Progenitor cell of endocrine pancreas (in vitro differentiated cells): ENCODE measurements around the gene EMILIN3. TPM values are rescaled to one million over a fixed set of nuclear protein-coding genes. Genes with fewer than 3 reads are reported as not detected.

Experiments
- DNase-seq: peaks from one replicate; pipeline ENCODE4 v3.0.0; 2021; ENCODE audit warnings: low spot score; ENCODE audit not compliant: unreplicated experiment
- H3K27ac Mint-ChIP-seq: 2 replicates; pipeline ENCODE4 v1.8.0; 2021; ENCODE audit warnings: mild to moderate bottlenecking, moderate library complexity, mixed read lengths
- H3K27me3 Mint-ChIP-seq: 2 replicates; pipeline ENCODE4 v1.8.0; 2021; ENCODE audit warnings: mixed read lengths
- H3K36me3 Mint-ChIP-seq: 2 replicates; pipeline ENCODE4 v1.8.0; 2022; ENCODE audit warnings: mixed read lengths; ENCODE audit not compliant: insufficient read depth
- H3K4me1 Mint-ChIP-seq: 2 replicates; pipeline ENCODE4 v1.8.0; 2021; ENCODE audit warnings: low read depth, mixed read lengths
- H3K4me3 Mint-ChIP-seq: 2 replicates; pipeline ENCODE4 v1.8.0; 2021; ENCODE audit warnings: low read depth, mild to moderate bottlenecking, moderate library complexity, mixed read lengths
- H3K9me3 Mint-ChIP-seq: 2 replicates; pipeline ENCODE4 v1.8.0; 2021; ENCODE audit warnings: low read depth, mixed read lengths
- total RNA-seq: library from RNA; stranded (reverse); gene quantifications from 2 replicates; pipeline ENCODE4 v1.2.1, GENCODE V29; 2021
- TF ChIP-seq, protein P1 (sequence below): fragments of 200-600 bp; sonication (generic); IDR thresholded peaks from one replicate; pipeline ENCODE4 v1.5.0; 2021; ENCODE audit warnings: antibody characterized with exemption, mild to moderate bottlenecking; ENCODE audit not compliant: unreplicated experiment

Gene EMILIN3
- total RNA-seq, 1 donor from 2014 or later, result 0.96 TPM

DNA sequence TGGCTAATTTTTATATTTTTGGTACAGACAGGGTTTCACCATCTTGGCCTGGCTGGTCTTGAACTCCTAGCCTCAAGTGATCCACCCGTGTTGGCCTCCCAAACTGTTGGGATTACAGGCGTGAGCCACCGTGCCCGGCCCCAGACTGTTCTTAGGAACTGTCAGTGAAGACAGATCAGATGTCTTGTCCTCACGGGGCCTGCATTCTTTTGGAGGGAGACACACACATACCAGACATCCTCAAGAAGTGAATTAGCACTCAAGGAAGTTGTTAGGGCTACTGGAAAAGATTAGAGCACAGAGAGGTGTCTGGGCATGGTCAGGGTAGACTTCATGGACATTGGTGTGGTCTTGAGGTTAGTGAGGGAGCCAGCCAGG is 36.3 kb downstream of the EMILIN3 start:
- H3K27ac Mint-ChIP-seq, result no peak overlapping the region
- H3K4me3 Mint-ChIP-seq, result no peak overlapping the region
- TF ChIP-seq, protein P1, sequence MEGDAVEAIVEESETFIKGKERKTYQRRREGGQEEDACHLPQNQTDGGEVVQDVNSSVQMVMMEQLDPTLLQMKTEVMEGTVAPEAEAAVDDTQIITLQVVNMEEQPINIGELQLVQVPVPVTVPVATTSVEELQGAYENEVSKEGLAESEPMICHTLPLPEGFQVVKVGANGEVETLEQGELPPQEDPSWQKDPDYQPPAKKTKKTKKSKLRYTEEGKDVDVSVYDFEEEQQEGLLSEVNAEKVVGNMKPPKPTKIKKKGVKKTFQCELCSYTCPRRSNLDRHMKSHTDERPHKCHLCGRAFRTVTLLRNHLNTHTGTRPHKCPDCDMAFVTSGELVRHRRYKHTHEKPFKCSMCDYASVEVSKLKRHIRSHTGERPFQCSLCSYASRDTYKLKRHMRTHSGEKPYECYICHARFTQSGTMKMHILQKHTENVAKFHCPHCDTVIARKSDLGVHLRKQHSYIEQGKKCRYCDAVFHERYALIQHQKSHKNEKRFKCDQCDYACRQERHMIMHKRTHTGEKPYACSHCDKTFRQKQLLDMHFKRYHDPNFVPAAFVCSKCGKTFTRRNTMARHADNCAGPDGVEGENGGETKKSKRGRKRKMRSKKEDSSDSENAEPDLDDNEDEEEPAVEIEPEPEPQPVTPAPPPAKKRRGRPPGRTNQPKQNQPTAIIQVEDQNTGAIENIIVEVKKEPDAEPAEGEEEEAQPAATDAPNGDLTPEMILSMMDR, result no peak
- peaks cover 12% of the 10 kb centered on the region for H3K27me3 Mint-ChIP-seq
- no peaks in the 10 kb centered on the region for H3K9me3 Mint-ChIP-seq
- no peak for DNase-seq
- no peaks in the 10 kb centered on the region for H3K4me1 Mint-ChIP-seq
- H3K36me3 Mint-ChIP-seq, result no peaks in the 10 kb centered on the region

DNA sequence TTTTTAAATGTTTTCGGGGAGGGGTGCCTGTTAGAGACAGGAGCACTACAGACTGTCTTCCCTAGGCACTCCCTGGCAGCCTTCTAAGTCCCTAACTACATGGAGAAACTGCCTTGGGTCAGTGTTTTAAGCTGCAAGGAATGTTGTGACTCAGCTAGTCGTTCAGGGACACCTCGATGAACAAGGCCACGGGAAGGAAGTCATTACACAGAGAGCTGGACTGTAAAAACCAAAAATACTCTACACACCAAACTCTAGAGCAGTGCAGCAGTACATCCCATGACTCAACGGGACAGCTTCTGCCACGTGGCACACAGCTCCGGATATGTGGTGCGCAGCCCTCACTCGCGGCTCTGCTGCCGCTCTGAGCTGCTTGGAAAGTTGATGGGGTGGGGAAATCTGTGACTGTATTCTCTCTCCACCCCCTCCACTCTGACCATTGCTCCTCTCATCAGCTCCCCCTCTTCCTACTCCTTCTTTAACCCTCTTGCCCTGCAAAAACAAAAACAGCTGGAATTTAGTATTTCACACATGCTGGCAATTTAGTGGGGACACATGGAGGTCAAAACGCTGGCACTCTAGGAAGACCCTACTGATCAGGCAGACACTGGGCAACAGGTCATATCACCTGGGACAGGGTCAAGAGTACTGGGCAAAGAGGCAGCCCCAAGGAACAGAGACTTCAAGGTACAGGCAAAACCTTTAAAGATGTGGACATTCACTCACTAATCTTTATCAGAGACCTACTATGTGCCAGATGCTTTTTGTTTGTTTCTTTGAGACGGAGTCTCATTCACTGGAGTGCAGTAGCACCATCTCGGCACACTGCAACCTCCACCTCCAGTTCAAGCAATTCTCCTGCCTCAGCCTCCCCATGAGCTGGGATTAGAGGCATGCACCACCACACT is 36.9 kb downstream of the EMILIN3 start:
- Mint-ChIP-seq H3K27me3 (peaks cover 11% of the 10 kb centered on the region), H3K36me3 (no peaks in the 10 kb centered on the region), H3K4me1 (no peaks in the 10 kb centered on the region), H3K4me3 (no peak overlapping the region), H3K27ac (no peak overlapping the region), H3K9me3 (no peaks in the 10 kb centered on the region)
- TF ChIP-seq, protein P1, result no peak
- DNase-seq, result no peak

DNA sequence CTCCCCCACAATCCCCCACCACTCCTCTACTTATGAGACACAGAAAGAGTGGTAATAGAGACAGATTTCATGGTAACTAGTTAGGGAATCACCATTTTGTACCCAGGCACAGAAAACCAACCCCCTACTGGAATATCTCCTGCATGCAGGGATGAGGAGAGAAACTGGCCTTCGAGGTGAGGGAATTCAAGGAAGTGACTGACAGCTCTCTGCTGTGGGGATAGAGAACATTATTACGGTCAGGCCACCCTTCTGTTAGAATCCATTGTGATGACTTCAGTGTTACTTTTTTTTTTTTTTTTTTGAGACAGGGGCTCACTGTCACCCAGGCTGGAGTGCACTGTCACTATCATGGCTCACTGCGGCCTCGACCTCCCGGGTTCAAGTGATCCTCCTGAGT is 39.4 kb downstream of the EMILIN3 start:
- H3K27me3 Mint-ChIP-seq, result peaks cover 10% of the 10 kb centered on the region
- no peak overlapping the region for H3K27ac Mint-ChIP-seq

DNA sequence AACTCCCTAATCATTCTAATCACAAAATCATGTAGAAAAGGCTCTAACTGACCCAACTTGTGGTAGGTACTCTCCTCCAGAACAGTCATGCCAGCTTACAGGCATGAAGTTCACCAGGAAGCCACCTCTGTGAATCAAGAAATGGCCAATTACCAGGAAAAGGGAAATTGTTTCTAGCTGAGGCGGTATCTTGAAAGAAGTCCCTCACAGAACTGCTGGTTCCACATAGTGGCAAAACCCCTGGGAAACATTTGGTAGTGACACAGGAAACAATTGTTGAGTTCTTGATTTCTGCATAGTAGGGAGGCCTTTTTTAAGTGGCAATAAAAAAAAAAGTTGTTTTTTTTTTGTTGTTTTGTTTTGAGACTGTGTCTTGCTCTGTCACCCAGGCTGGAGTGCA is 45.6 kb downstream of the EMILIN3 start:
- H3K9me3 Mint-ChIP-seq, result no peaks in the 10 kb centered on the region

More for the DNA sequence above, 39.4 kb downstream of the EMILIN3 start:
- Mint-ChIP-seq H3K4me3 (no peak overlapping the region), H3K4me1 (no peaks in the 10 kb centered on the region), H3K9me3 (no peaks in the 10 kb centered on the region), H3K36me3 (no peaks in the 10 kb centered on the region)
- TF ChIP-seq, protein P1, result no peak
- no peak for DNase-seq

DNA sequence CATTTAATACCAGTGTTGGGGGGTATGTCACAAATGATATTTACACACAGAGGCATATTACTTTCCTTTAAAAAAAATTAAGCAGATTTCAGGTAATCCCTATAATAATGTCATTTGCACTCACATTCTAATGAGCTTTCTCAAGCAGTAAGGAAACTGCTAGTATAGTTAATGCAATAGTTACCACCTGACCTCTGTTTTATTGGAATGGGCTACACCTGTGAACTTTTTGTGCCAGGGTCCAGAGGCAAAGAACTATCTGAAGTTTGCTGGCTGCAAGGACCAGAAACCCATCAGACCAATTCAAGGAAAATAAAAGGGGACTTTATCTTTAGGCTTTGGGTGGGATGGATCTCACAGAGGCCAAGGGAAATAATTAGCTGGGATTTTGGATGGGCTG is 46.2 kb downstream of the EMILIN3 start:
- no peak overlapping the region for H3K4me3 Mint-ChIP-seq
- peaks cover 5% of the 10 kb centered on the region for H3K27me3 Mint-ChIP-seq
- no peaks in the 10 kb centered on the region for H3K36me3 Mint-ChIP-seq
- H3K9me3 Mint-ChIP-seq, result no peaks in the 10 kb centered on the region
- H3K27ac Mint-ChIP-seq, result no peak overlapping the region
- peaks cover 7% of the 10 kb centered on the region for H3K4me1 Mint-ChIP-seq
- TF ChIP-seq, protein P1, result no peak
- no peak for DNase-seq

More for the DNA sequence above, 45.6 kb downstream of the EMILIN3 start:
- Mint-ChIP-seq H3K36me3 (no peaks in the 10 kb centered on the region), H3K4me3 (no peak overlapping the region), H3K27me3 (peaks cover 5% of the 10 kb centered on the region), H3K4me1 (peaks cover 7% of the 10 kb centered on the region), H3K27ac (no peak overlapping the region)
- TF ChIP-seq, protein P1, result no peak
- no peak for DNase-seq
